Upper lobe of left lung (tissue), 4 donors: ENCODE measurements around the gene PRDM2.

Experiments
- EP300 ChIP-seq, 4 donors: sonication (generic); formaldehyde crosslinking; IDR thresholded peaks; one replicate each; pipeline ENCODE4 v1.5.1; 2017; ENCODE audit warnings: antibody characterized with exemption in 4 of 4, control low read depth in 2 of 4
- POLR2A ChIP-seq, 4 donors: fragments of 450-650 bp; IDR thresholded peaks; one replicate each; pipeline ENCODE4 v1.5.1; 2016 to 2017; ENCODE audit warnings: antibody characterized with exemption in 4 of 4, mild to moderate bottlenecking in 2 of 4
- POLR2AphosphoS5 ChIP-seq, 2 donors: sonication (generic); formaldehyde crosslinking; IDR thresholded peaks; one replicate each; pipeline ENCODE4 v1.5.1; 2017; ENCODE audit warnings: antibody characterized with exemption in 2 of 2
- TF ChIP-seq, protein P1 (sequence below), 6 experiments: fragments of 450-650 bp in 4 of 6; fragments of 200-600 bp in 2 of 6; sonication (generic) in 2 of 6; IDR thresholded peaks; one replicate each; pipeline ENCODE4 v1.5.1; 2016 to 2019; ENCODE audit warnings: antibody characterized with exemption in 6 of 6

DNA sequence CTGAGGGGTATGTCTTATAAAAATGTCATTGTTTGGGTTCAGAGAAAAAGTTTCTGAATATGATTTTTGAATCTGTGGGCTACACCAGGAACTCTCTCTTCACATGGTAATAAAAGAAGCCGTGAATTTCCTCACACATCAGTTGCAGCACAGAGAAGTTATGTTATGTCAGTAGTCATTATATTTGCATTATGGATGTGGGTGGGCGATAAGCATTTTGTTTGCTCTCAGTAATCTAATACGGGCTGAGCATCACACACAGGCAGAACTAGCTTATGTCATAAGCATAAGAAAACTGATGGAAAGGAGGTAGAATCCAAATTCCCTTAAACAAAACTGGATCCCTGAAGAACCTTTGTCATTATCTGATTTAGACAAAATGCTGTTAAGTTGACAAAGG, 70.8 kb downstream of the PRDM2 start:
- TF ChIP-seq, protein P1, sequence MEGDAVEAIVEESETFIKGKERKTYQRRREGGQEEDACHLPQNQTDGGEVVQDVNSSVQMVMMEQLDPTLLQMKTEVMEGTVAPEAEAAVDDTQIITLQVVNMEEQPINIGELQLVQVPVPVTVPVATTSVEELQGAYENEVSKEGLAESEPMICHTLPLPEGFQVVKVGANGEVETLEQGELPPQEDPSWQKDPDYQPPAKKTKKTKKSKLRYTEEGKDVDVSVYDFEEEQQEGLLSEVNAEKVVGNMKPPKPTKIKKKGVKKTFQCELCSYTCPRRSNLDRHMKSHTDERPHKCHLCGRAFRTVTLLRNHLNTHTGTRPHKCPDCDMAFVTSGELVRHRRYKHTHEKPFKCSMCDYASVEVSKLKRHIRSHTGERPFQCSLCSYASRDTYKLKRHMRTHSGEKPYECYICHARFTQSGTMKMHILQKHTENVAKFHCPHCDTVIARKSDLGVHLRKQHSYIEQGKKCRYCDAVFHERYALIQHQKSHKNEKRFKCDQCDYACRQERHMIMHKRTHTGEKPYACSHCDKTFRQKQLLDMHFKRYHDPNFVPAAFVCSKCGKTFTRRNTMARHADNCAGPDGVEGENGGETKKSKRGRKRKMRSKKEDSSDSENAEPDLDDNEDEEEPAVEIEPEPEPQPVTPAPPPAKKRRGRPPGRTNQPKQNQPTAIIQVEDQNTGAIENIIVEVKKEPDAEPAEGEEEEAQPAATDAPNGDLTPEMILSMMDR (IDR thresholded peaks at IDR 0.05): no peak
- TF ChIP-seq EP300 (IDR thresholded peaks at IDR 0.05): no peak
- no peak for TF ChIP-seq POLR2AphosphoS5 (IDR thresholded peaks at IDR 0.05)
- TF ChIP-seq POLR2A (IDR thresholded peaks at IDR 0.05): no peak
